Liver (tissue), 3 donors: ENCODE results near the gene IRF4.

Experiments
- CTCF ChIP-seq: fragments of 150-350 bp; IDR thresholded peaks from 2 replicates; pipeline ENCODE4 v1.5.1; 2017; ENCODE audit warnings: improper control_type of control experiment, low read depth, low read length; ENCODE audit not compliant: missing input control
- RAD21 ChIP-seq, 2 donors: IDR thresholded peaks; 2 replicates each; pipeline ENCODE4 v1.6.1; 2016; ENCODE audit warnings: antibody characterized with exemption in 2 of 2, mild to moderate bottlenecking in 2 of 2
- REST ChIP-seq: IDR thresholded peaks from 2 replicates; pipeline ENCODE4 v1.6.1; 2016; ENCODE audit warnings: antibody characterized with exemption, mild to moderate bottlenecking
- TAF1 ChIP-seq: conservative IDR thresholded peaks from 2 replicates; pipeline ENCODE4 v1.6.1; 2016; ENCODE audit warnings: antibody characterized with exemption, mild to moderate bottlenecking
- donor health status: healthy.
- donor health status: healthy.

- no peak for TF ChIP-seq TAF1
- TF ChIP-seq CTCF: no peak
- no peak for TF ChIP-seq REST
- TF ChIP-seq RAD21 (IDR thresholded peaks at IDR 0.05): no peak
Measured at GRCh38 chr6:431504-431903, 40.0 kb downstream of the IRF4 start.
